Neuronal stem cell (in vitro differentiated cells): ENCODE measurements around the gene TBK1.

ENCODE experiments used
- DNase-seq: peaks from one replicate; pipeline ENCODE4 v3.0.0-alpha.2; 2013; ENCODE audit warnings: low spot score
- H2AFZ ChIP-seq: one replicate; pipeline ENCODE4 v1.6.1; 2013; ENCODE audit warnings: mild to moderate bottlenecking, low read length, inconsistent platforms
- H2AK5ac ChIP-seq: 2 replicates; pipeline ENCODE4 v1.6.1; 2013; ENCODE audit warnings: low read depth, mild to moderate bottlenecking, inconsistent platforms, low read length, moderate library complexity, mixed read lengths
- H2BK120ac ChIP-seq: 2 replicates; pipeline ENCODE4 v1.6.1; 2013; ENCODE audit warnings: low read depth, mild to moderate bottlenecking, inconsistent platforms, low read length, moderate library complexity, mixed read lengths
- H2BK12ac ChIP-seq: one replicate; pipeline ENCODE4 v1.6.1; 2013; ENCODE audit warnings: low read length, inconsistent platforms
- H2BK15ac ChIP-seq: 2 replicates; pipeline ENCODE4 v1.6.1; 2013; ENCODE audit warnings: mild to moderate bottlenecking, low read length, inconsistent platforms, mixed read lengths
- H2BK5ac ChIP-seq: one replicate; pipeline ENCODE4 v1.6.1; 2013; ENCODE audit warnings: inconsistent platforms, mild to moderate bottlenecking, low read length, moderate library complexity
- H3K14ac ChIP-seq: one replicate; pipeline ENCODE4 v1.6.1; 2013; ENCODE audit warnings: low read length, inconsistent platforms
- H3K18ac ChIP-seq: 2 replicates; pipeline ENCODE4 v1.6.1; 2013; ENCODE audit warnings: low read length, inconsistent platforms
- H3K23ac ChIP-seq: 2 replicates; pipeline ENCODE4 v1.6.1; 2013; ENCODE audit warnings: low read depth, mild to moderate bottlenecking, mixed read lengths, low read length, inconsistent platforms; ENCODE audit not compliant: poor library complexity
- H3K27ac ChIP-seq: replicated peaks from 3 replicates; pipeline ENCODE4 v1.5.1; 2013; ENCODE audit warnings: low read length, inconsistent platforms
- H3K27me3 ChIP-seq, 3 experiments: 2 replicates each; pipeline ENCODE4 v1.6.1; 2013; ENCODE audit warnings: low read length in 3 of 3, mild to moderate bottlenecking in 2 of 3, inconsistent platforms in 1 of 3, low read depth in 1 of 3, mixed read lengths in 1 of 3, moderate library complexity in 1 of 3; ENCODE audit not compliant: control insufficient read depth in 3 of 3, insufficient read depth in 3 of 3
- H3K36me3 ChIP-seq, 2 donors: replicated peaks in 1 of 2; 2 replicates each; pipeline ENCODE4 v1.6.1; 2013; ENCODE audit warnings: low read length in 2 of 2; ENCODE audit not compliant: control insufficient read depth in 2 of 2, insufficient read depth in 2 of 2
- H3K4ac ChIP-seq: 2 replicates; pipeline ENCODE4 v1.6.1; 2013; ENCODE audit warnings: inconsistent platforms, mild to moderate bottlenecking, low read length, moderate library complexity
- H3K4me1 ChIP-seq, 2 donors: 1 replicate in 1 of 2; 2 replicates in 1 of 2; pipeline ENCODE4 v1.6.1; 2013; ENCODE audit warnings: low read length in 2 of 2, low read depth in 1 of 2; ENCODE audit not compliant: control insufficient read depth in 2 of 2, insufficient read depth in 1 of 2
- H3K4me2 ChIP-seq: one replicate; pipeline ENCODE4 v1.6.1; 2013; ENCODE audit warnings: mild to moderate bottlenecking, low read length, inconsistent platforms; ENCODE audit not compliant: insufficient read depth, poor library complexity, severe bottlenecking
- H3K4me3 ChIP-seq, 2 donors: 2 replicates each; pipeline ENCODE4 v1.5.1; 2013; ENCODE audit warnings: low read length in 2 of 2, mild to moderate bottlenecking in 2 of 2, inconsistent platforms in 1 of 2, moderate library complexity in 1 of 2
- H3K79me1 ChIP-seq: one replicate; pipeline ENCODE4 v1.6.1; 2013; ENCODE audit warnings: low read depth, mild to moderate bottlenecking, inconsistent platforms, low read length, moderate library complexity
- H3K9ac ChIP-seq: one replicate; pipeline ENCODE4 v1.6.1; 2013; ENCODE audit warnings: mild to moderate bottlenecking, low read depth, low read length, inconsistent platforms; ENCODE audit not compliant: poor library complexity
- H3K9me3 ChIP-seq, 2 donors: replicated peaks in 1 of 2; 2 replicates each; pipeline versions ENCODE3 to v1.6.1; 2013; ENCODE audit warnings: low read length in 2 of 2, mild to moderate bottlenecking in 2 of 2, inconsistent platforms in 1 of 2, low read depth in 1 of 2, mixed read lengths in 1 of 2, moderate library complexity in 1 of 2; ENCODE audit not compliant: control insufficient read depth in 2 of 2, insufficient read depth in 1 of 2
- H4K8ac ChIP-seq: one replicate; pipeline ENCODE4 v1.6.1; 2013; ENCODE audit warnings: low read depth, mild to moderate bottlenecking, inconsistent platforms, low read length, moderate library complexity
- H4K91ac ChIP-seq: one replicate; pipeline ENCODE4 v1.6.1; 2013; ENCODE audit warnings: low read length, low read depth, mild to moderate bottlenecking, inconsistent platforms; ENCODE audit not compliant: poor library complexity
- WGBS, 2 donors: extraction: QIAGEN DNeasy Blood & Tissue Kit; methylation state at CpG; one replicate each; pipeline ENCODE4 v1.1.7; 2013; ENCODE audit warnings: missing lambda C conversion rate in 2 of 2, mixed read lengths in 1 of 2; ENCODE audit not compliant: insufficient read length in 2 of 2, insufficient replicate concordance in 1 of 2; ENCODE audit errors: extremely low coverage in 2 of 2; 5-methylcytosine and 5-hydroxymethylcytosine counted together

TBK1 gene

GRCh38 chr12:64440100-64440499, 11.8 kb upstream of the TBK1 start:
- no peak for DNase-seq
- peaks cover 32 to 97% of the 10 kb centered on the region in 2 donors for H3K36me3 ChIP-seq
- no peak overlapping the region for H3K14ac ChIP-seq

GRCh38 chr12:64445490-64445889, 6.4 kb upstream of the TBK1 start:
- no peak overlapping the region for H3K9ac ChIP-seq

More at GRCh38 chr12:64440100-64440499, 11.8 kb upstream of the TBK1 start:
- no peak overlapping the region for H2BK12ac ChIP-seq
- no peak overlapping the region for H2BK5ac ChIP-seq
- no peaks in the 10 kb centered on the region for H3K27me3 ChIP-seq
- H3K4ac ChIP-seq: no peak overlapping the region
- H3K79me1 ChIP-seq: no peaks in the 10 kb centered on the region
- H2AFZ ChIP-seq: no peak overlapping the region
- no peak overlapping the region for H3K23ac ChIP-seq
- no peak overlapping the region for H4K8ac ChIP-seq
- H2AK5ac ChIP-seq: no peak overlapping the region
- no peak overlapping the region for H3K27ac ChIP-seq
- no peaks in the 10 kb centered on the region for H3K9me3 ChIP-seq
- H3K9ac ChIP-seq: no peak overlapping the region
- no CpG with 5 or more reads among the region's 1 CpG for WGBS, 2 donors
- no peak overlapping the region for H4K91ac ChIP-seq
- H2BK120ac ChIP-seq: no peak overlapping the region
- no peak overlapping the region for H3K4me2 ChIP-seq
- H3K4me3 ChIP-seq: no peak overlapping the region
- no peak overlapping the region for H3K18ac ChIP-seq
- no peaks in the 10 kb centered on the region for H3K4me1 ChIP-seq
- H2BK15ac ChIP-seq: no peak overlapping the region

GRCh38 chr12:64446295-64446694, 5.6 kb upstream of the TBK1 start:
- no peak overlapping the region for H2BK15ac ChIP-seq
- H2AK5ac ChIP-seq: no peak overlapping the region
- no peak overlapping the region for H3K27ac ChIP-seq
- no peak overlapping the region for H4K91ac ChIP-seq
- H3K23ac ChIP-seq: no peak overlapping the region
- H3K4me3 ChIP-seq: no peak overlapping the region
- H2BK120ac ChIP-seq: no peak overlapping the region
- no peaks in the 10 kb centered on the region for H3K79me1 ChIP-seq
- no peak overlapping the region for H2BK12ac ChIP-seq
- H3K9me3 ChIP-seq: no peaks in the 10 kb centered on the region
- peaks cover 14 to 83% of the 10 kb centered on the region in 2 donors for H3K36me3 ChIP-seq
- no peak overlapping the region for H3K4me2 ChIP-seq
- H2AFZ ChIP-seq: no peak overlapping the region
- no peak overlapping the region for H4K8ac ChIP-seq
- no peak overlapping the region for H3K18ac ChIP-seq
- no peak overlapping the region for H3K14ac ChIP-seq
- H3K4ac ChIP-seq: no peak overlapping the region
- no peaks in the 10 kb centered on the region for H3K27me3 ChIP-seq
- H2BK5ac ChIP-seq: no peak overlapping the region
- H3K4me1 ChIP-seq: peaks cover 0 to 3% of the 10 kb centered on the region in 2 donors
- H3K9ac ChIP-seq: no peak overlapping the region
- WGBS, 2 donors: no CpG with 5 or more reads among the region's 1 CpG
- DNase-seq: no peak

More at GRCh38 chr12:64445490-64445889, 6.4 kb upstream of the TBK1 start:
- Histone ChIP-seq H2AFZ (no peak overlapping the region), H3K4me1 (peaks cover 0 to 3% of the 10 kb centered on the region in 2 donors), H2BK5ac (no peak overlapping the region), H2BK15ac (no peak overlapping the region), H2AK5ac (no peak overlapping the region), H3K4me3 (no peak overlapping the region), H3K9me3 (no peaks in the 10 kb centered on the region), H3K4ac (no peak overlapping the region), H3K36me3 (peaks cover 15 to 91% of the 10 kb centered on the region in 2 donors), H3K23ac (no peak overlapping the region), H3K4me2 (no peak overlapping the region), H2BK12ac (no peak overlapping the region), H3K27me3 (no peaks in the 10 kb centered on the region), H3K79me1 (no peaks in the 10 kb centered on the region), H2BK120ac (no peak overlapping the region), H3K27ac (no peak overlapping the region), H4K8ac (no peak overlapping the region), H3K14ac (no peak overlapping the region), H3K18ac (no peak overlapping the region), H4K91ac (no peak overlapping the region)
- DNase-seq: no peak
- no CpG with 5 or more reads among the region's 2 CpGs for WGBS, 2 donors

GRCh38 chr12:64450057-64450640, 1.8 kb upstream of the TBK1 start:
- Histone ChIP-seq H3K27ac (peak overlapping the region; percentile 87), H2BK120ac (no peak overlapping the region), H2BK15ac (no peak overlapping the region), H3K9ac (no peak overlapping the region), H4K8ac (no peak overlapping the region), H3K36me3 (peaks cover 6 to 47% of the 10 kb centered on the region in 2 donors), H2BK12ac (no peak overlapping the region), H3K18ac (no peak overlapping the region), H3K27me3 (no peaks in the 10 kb centered on the region), H3K4ac (no peak overlapping the region), H3K9me3 (no peaks in the 10 kb centered on the region), H2AK5ac (no peak overlapping the region), H3K14ac (no peak overlapping the region), H3K4me2 (peak overlapping the region; percentile 22), H4K91ac (no peak overlapping the region), H3K79me1 (peaks cover 2% of the 10 kb centered on the region), H2BK5ac (no peak overlapping the region), H2AFZ (no peak overlapping the region), H3K4me3 (no peak overlapping the region), H3K4me1 (peaks cover 2 to 3% of the 10 kb centered on the region in 2 donors), H3K23ac (no peak overlapping the region)
- WGBS, 2 donors: no CpG with 5 or more reads among the region's 2 CpGs
- no peak for DNase-seq
